HCT116 (cell line): ENCODE measurements around the gene OSGIN1. TPM values are rescaled to one million over a fixed set of nuclear protein-coding genes. Genes with fewer than 3 reads are reported as not detected.

Experiments used
- ATAC-seq: fragments of 200-7000 bp; cut with Tn5 transposase; 2 replicates; pipeline ENCODE4 v1.9.1; 2020; ENCODE audit warnings: mild to moderate bottlenecking, moderate library complexity
- BruUV-seq: library from RNA; stranded (reverse); fragments of 400-500 nt; replicated peaks from 2 replicates; lab custom pipeline; 2021; lab: Mats Ljungman, UMichigan
- CTCF ChIA-PET: fragments of 300-600 bp; sonication (Branson Sonifier 250); formaldehyde crosslinking; loops from one replicate; lab custom pipeline; 2021; ENCODE audit warnings: antibody characterized with exemption; lab: Charles Lee
- POLR2A ChIA-PET: fragments of 300-600, 350-600 bp; sonication (Branson Sonifier 250); formaldehyde crosslinking; loops from one replicate; lab custom pipeline; 2021; ENCODE audit warnings: antibody characterized with exemption; lab: Charles Lee
- RAD21 ChIA-PET, 2 experiments: fragments of 300-600 bp; sonication (Branson Sonifier 250); formaldehyde crosslinking; loops; one replicate each; lab custom pipeline; 2023; ENCODE audit warnings: low total read pairs in 2 of 2; ENCODE audit not compliant: uncharacterized antibody in 2 of 2, unreplicated experiment in 2 of 2, low non-redundant PET in 1 of 2; lab: Charles Lee
- DNase-seq: peaks from one replicate; pipeline ENCODE4 v3.0.0-alpha.2; 2010; ENCODE audit warnings: low read depth, low spot score
- H2AFZ ChIP-seq: fragments of 200-600 bp; shearing (Covaris generic), sonication (generic); 2 replicates; pipeline ENCODE4 v1.6.1; 2017; ENCODE audit warnings: low read depth, mixed run types, mixed read lengths, antibody characterized with exemption, low read length; ENCODE audit not compliant: poor library complexity, severe bottlenecking
- H3K27ac ChIP-seq: 2 replicates; pipeline ENCODE4 v1.5.1; 2012; ENCODE audit warnings: low read depth, low read length
- H3K27me3 ChIP-seq: fragments of 200-600 bp; sonication (generic); 2 replicates; pipeline ENCODE4 v1.6.1; 2016; ENCODE audit warnings: mixed run types, low read length, mixed read lengths; ENCODE audit not compliant: insufficient read depth
- H3K36me3 ChIP-seq, 2 experiments: fragments of 200-500 bp in 1 of 2; fragments of 200-600 bp in 1 of 2; sonication (Bioruptor generic) in 1 of 2; sonication (generic) in 1 of 2; 2 replicates each; pipeline versions ENCODE4 v1.5.1 to v1.6.1; 2014 to 2016; ENCODE audit warnings: low read length in 2 of 2, inconsistent platforms in 1 of 2, mixed read lengths in 1 of 2, mixed run types in 1 of 2; ENCODE audit not compliant: insufficient read depth in 2 of 2, control insufficient read depth in 1 of 2
- H3K4me1 ChIP-seq, 2 experiments: fragments of 200-600 bp in 1 of 2; sonication (generic) in 1 of 2; 2 replicates each; pipeline versions ENCODE4 v1.5.1 to v1.6.1; 2012 to 2017; ENCODE audit warnings: low read length in 2 of 2, inconsistent platforms in 1 of 2, mild to moderate bottlenecking in 1 of 2, mixed read lengths in 1 of 2, mixed run types in 1 of 2, moderate library complexity in 1 of 2; ENCODE audit not compliant: insufficient read depth in 2 of 2, control insufficient read depth in 1 of 2
- H3K4me2 ChIP-seq: fragments of 200-600 bp; sonication (generic); 2 replicates; pipeline ENCODE4 v1.6.1; 2017; ENCODE audit warnings: mixed run types, low read length, mixed read lengths
- H3K4me3 ChIP-seq, 2 experiments: fragments of 200-600 bp in 1 of 2; sonication (generic) in 1 of 2; replicated peaks in 1 of 2; 2 replicates each; pipeline ENCODE4 v1.5.1; 2011 to 2016; ENCODE audit warnings: low read length in 2 of 2, control low read depth in 1 of 2, low read depth in 1 of 2, mild to moderate bottlenecking in 1 of 2, mixed read lengths in 1 of 2, mixed run types in 1 of 2
- H3K79me2 ChIP-seq: fragments of 200-600 bp; sonication (generic); 2 replicates; pipeline ENCODE4 v1.6.1; 2017; ENCODE audit warnings: mild to moderate bottlenecking, mixed run types, low read length, moderate library complexity, mixed read lengths; ENCODE audit not compliant: insufficient read depth
- H3K9ac ChIP-seq: fragments of 200-600 bp; sonication (generic); 2 replicates; pipeline ENCODE4 v1.6.1; 2016; ENCODE audit warnings: low read length, mixed read lengths
- H3K9me2 ChIP-seq: fragments of 200-600 bp; sonication (generic), shearing (Covaris generic); 2 replicates; pipeline ENCODE4 v1.6.1; 2017; ENCODE audit warnings: mixed run types, mild to moderate bottlenecking, moderate library complexity; ENCODE audit not compliant: insufficient read depth
- H3K9me3 ChIP-seq, 2 experiments: fragments of 200-500 bp in 1 of 2; fragments of 200-600 bp in 1 of 2; sonication (Bioruptor generic) in 1 of 2; sonication (generic) in 1 of 2; 2 replicates each; pipeline ENCODE4 v1.6.1; 2014 to 2017; ENCODE audit warnings: low read length in 2 of 2, mixed read lengths in 2 of 2, inconsistent platforms in 1 of 2, low read depth in 1 of 2, mild to moderate bottlenecking in 1 of 2, mixed run types in 1 of 2, moderate library complexity in 1 of 2; ENCODE audit not compliant: control insufficient read depth in 1 of 2, insufficient read depth in 1 of 2
- H4K20me1 ChIP-seq: fragments of 200-600 bp; sonication (generic), shearing (Covaris generic); 2 replicates; pipeline ENCODE4 v1.6.1; 2017; ENCODE audit warnings: mixed run types, mild to moderate bottlenecking, moderate library complexity; ENCODE audit not compliant: insufficient read depth
- ATF3 ChIP-seq: IDR thresholded peaks from 2 replicates; pipeline ENCODE4 v1.6.1; 2012
- CBX3 ChIP-seq: IDR thresholded peaks from 2 replicates; pipeline ENCODE4 v1.6.1; 2012; ENCODE audit warnings: low read depth
- CEBPB ChIP-seq: IDR thresholded peaks from 2 replicates; pipeline ENCODE4 v1.6.1; 2012; ENCODE audit warnings: low read depth
- EGR1 ChIP-seq: IDR thresholded peaks from 2 replicates; pipeline ENCODE4 v1.6.1; 2012; ENCODE audit warnings: low read depth
- ELF1 ChIP-seq: IDR thresholded peaks from 2 replicates; pipeline ENCODE4 v1.6.1; 2012; ENCODE audit warnings: low read depth, borderline replicate concordance
- EZH2 ChIP-seq: fragments of 200-600 bp; sonication (generic); IDR thresholded peaks from 2 replicates; pipeline ENCODE4 v1.6.1; 2017; ENCODE audit warnings: antibody characterized with exemption, mixed run types
- FOSL1 ChIP-seq: IDR thresholded peaks from 2 replicates; pipeline ENCODE4 v1.6.1; 2012; ENCODE audit warnings: low read depth
- JUND ChIP-seq: IDR thresholded peaks from 2 replicates; pipeline ENCODE4 v1.6.1; 2012
- POLR2A ChIP-seq: IDR thresholded peaks from 2 replicates; pipeline ENCODE4 v1.7.0; 2011; ENCODE audit warnings: borderline replicate concordance; ENCODE audit not compliant: insufficient read depth, insufficient read length; ENCODE audit errors: extremely low read depth
- POLR2AphosphoS5 ChIP-seq: IDR thresholded peaks from 2 replicates; pipeline ENCODE4 v1.6.1; 2011; ENCODE audit warnings: mild to moderate bottlenecking, low read depth, low read length, moderate library complexity
- RAD21 ChIP-seq: IDR thresholded peaks from 2 replicates; pipeline ENCODE4 v1.6.1; 2012; ENCODE audit warnings: low read depth, mild to moderate bottlenecking
- REST ChIP-seq: IDR thresholded peaks from 2 replicates; pipeline ENCODE4 v1.6.1; 2012; ENCODE audit warnings: low read depth
- SIN3A ChIP-seq: IDR thresholded peaks from 2 replicates; pipeline ENCODE4 v1.6.1; 2012; ENCODE audit warnings: low read depth
- SP1 ChIP-seq: IDR thresholded peaks from 2 replicates; pipeline ENCODE4 v1.6.1; 2012; ENCODE audit warnings: low read depth
- SRF ChIP-seq: IDR thresholded peaks from 2 replicates; pipeline ENCODE4 v1.6.1; 2012; ENCODE audit warnings: low read depth
- TCF7L2 ChIP-seq: IDR thresholded peaks from 2 replicates; pipeline ENCODE4 v1.7.0; 2011; ENCODE audit warnings: borderline replicate concordance, inconsistent platforms; ENCODE audit not compliant: insufficient read depth, insufficient read length; ENCODE audit errors: extremely low read depth
- YY1 ChIP-seq: IDR thresholded peaks from 2 replicates; pipeline ENCODE4 v1.6.1; 2011; ENCODE audit warnings: low read length, low read depth, moderate library complexity, mild to moderate bottlenecking; ENCODE audit not compliant: insufficient replicate concordance; ENCODE audit errors: extremely low read depth
- ZBTB33 ChIP-seq: IDR thresholded peaks from 2 replicates; pipeline ENCODE4 v1.6.1; 2011; ENCODE audit warnings: mild to moderate bottlenecking, low read length, moderate library complexity; ENCODE audit not compliant: insufficient replicate concordance; ENCODE audit errors: extremely low read depth
- ZFX ChIP-seq: fragments of 450-650 bp; IDR thresholded peaks from 2 replicates; pipeline ENCODE4 v1.6.1; 2017
- ZNF274 ChIP-seq: fragments of 200-500 bp; sonication (Bioruptor generic); IDR thresholded peaks from 2 replicates; pipeline ENCODE4 v1.6.1; 2014; ENCODE audit warnings: mild to moderate bottlenecking, low read depth, low read length, inconsistent platforms
- intact Hi-C: fragments of 100-400 bp; cut with micrococcal nuclease; formaldehyde crosslinking; loops from 2 replicates; pipeline ENCODE4 v1.10.0; 2022
- total RNA-seq: library from RNA; stranded (reverse); gene quantifications from one replicate; pipeline ENCODE4 v1.2.1, GENCODE V29; 2021; ENCODE audit not compliant: unreplicated experiment

OSGIN1 gene
- total RNA-seq, 1 experiment from 2014 or later: 19.8 TPM

- DNase-seq (no peak), ATAC-seq (no peak)
- H4K20me1 ChIP-seq: no peaks in the 10 kb centered on the region
- no peak overlapping the region for H3K9ac ChIP-seq
- POLR2A ChIA-PET: no interaction called here
- TF ChIP-seq JUND: no peak
- no peak for TF ChIP-seq TCF7L2
- no peak for TF ChIP-seq ZBTB33
- TF ChIP-seq ZFX: no peak; the same call in 1 of the 2 replicates
- no peak for TF ChIP-seq ATF3
- TF ChIP-seq ZNF274: no peak
- no peak for TF ChIP-seq FOSL1
- no peak for TF ChIP-seq EZH2
- no peak for TF ChIP-seq CBX3
- TF ChIP-seq YY1: no peak
- TF ChIP-seq SP1: no peak
- TF ChIP-seq ELF1: no peak
- TF ChIP-seq RAD21: no peak
- TF ChIP-seq POLR2A: no peak
- no peak for TF ChIP-seq REST
- TF ChIP-seq SRF: no peak
- no peak for TF ChIP-seq CEBPB
- no peak for TF ChIP-seq POLR2AphosphoS5
- no peak for TF ChIP-seq EGR1
- no peak for TF ChIP-seq SIN3A
- H3K4me3 ChIP-seq: no peak overlapping the region
- H3K79me2 ChIP-seq: no peaks in the 10 kb centered on the region
- no TSS peak for BruUV-seq
- intact Hi-C loops: no loop called here
- H3K4me1 ChIP-seq: peaks cover 0 to 8% of the 10 kb centered on the region in 2 experiments; a peak in 1 of 4 replicates
- CTCF ChIA-PET: no interaction called here
- H3K36me3 ChIP-seq: no peaks in the 10 kb centered on the region
- no peak overlapping the region for H3K4me2 ChIP-seq
- H3K27me3 ChIP-seq: no peaks in the 10 kb centered on the region
- no peak overlapping the region for H3K27ac ChIP-seq
- H2AFZ ChIP-seq: no peak overlapping the region
- H3K9me3 ChIP-seq: no peaks in the 10 kb centered on the region
- RAD21 ChIA-PET: no interaction called here
- no peaks in the 10 kb centered on the region for H3K9me2 ChIP-seq
Observed at GRCh38 chr16:83932955-83933673, 19.9 kb upstream of the OSGIN1 start.
